ENCODE results near the gene KLHL33. TPM values are rescaled to one million over a fixed set of nuclear protein-coding genes. Genes with fewer than 3 reads are reported as not detected.

KLHL33 gene
- total RNA-seq, 2 donors from 2014 or later: 0.26 TPM; not detected in 1

- no peaks in the 10 kb centered on the region for H3K27me3 ChIP-seq
- peak overlapping the region in 2 of 4 donors; percentile 31 to 39 for H3K27ac ChIP-seq
- ATAC-seq: peak; percentile 42
- peak in 1 of 4 donors; percentile 11 for DNase-seq
- peaks cover 8% of the 10 kb centered on the region for H3K4me1 ChIP-seq
- WGBS, 2 donors: 59 to 69% methylated on average over 5 of the region's 5 CpGs
- H3K36me3 ChIP-seq (replicated peaks in 1 of 2; ENCODE audit: insufficient read depth in 1 of 2, low read depth in 2 of 2): no peaks in the 10 kb centered on the region
- no peak overlapping the region for H3K4me3 ChIP-seq
- no peaks in the 10 kb centered on the region for H3K9me3 ChIP-seq
- TF ChIP-seq CTCF (IDR thresholded peaks at IDR 0.05) (no peak), POLR2A (IDR thresholded peaks at IDR 0.05) (no peak)
- intact Hi-C loops (cut with DNase I): no loop called here
Measured at GRCh38 chr14:20427231-20428009, 8.5 kb downstream of the KLHL33 start.

- no peaks in the 10 kb centered on the region for H3K4me1 ChIP-seq
- DNase-seq: no peak
- H3K27ac ChIP-seq: no peak overlapping the region
- no peak for TF ChIP-seq POLR2A (IDR thresholded peaks at IDR 0.05)
- TF ChIP-seq CTCF (IDR thresholded peaks at IDR 0.05): no peak
- WGBS, 2 donors: 17 to 19% methylated on average over 2 of the region's 2 CpGs
- no peak for ATAC-seq
- H3K9me3 ChIP-seq: no peaks in the 10 kb centered on the region
- H3K27me3 ChIP-seq: no peaks in the 10 kb centered on the region
- intact Hi-C loops (cut with DNase I): no loop called here
- no peak overlapping the region for H3K4me3 ChIP-seq
- no peaks in the 10 kb centered on the region for H3K36me3 ChIP-seq (replicated peaks in 1 of 2; ENCODE audit: insufficient read depth in 1 of 2, low read depth in 2 of 2)
Measured at GRCh38 chr14:20424851-20425250, 11.1 kb downstream of the KLHL33 start.

- Histone ChIP-seq H3K36me3 (replicated peaks in 1 of 2; ENCODE audit: insufficient read depth in 1 of 2, low read depth in 2 of 2) (no peaks in the 10 kb centered on the region), H3K27me3 (no peaks in the 10 kb centered on the region), H3K4me1 (peaks cover 12% of the 10 kb centered on the region), H3K9me3 (no peaks in the 10 kb centered on the region), H3K27ac (no peak overlapping the region), H3K4me3 (no peak overlapping the region)
- intact Hi-C loops (cut with DNase I): no loop called here
- 27 to 35% methylated on average over 2 of the region's 2 CpGs for WGBS, 2 donors
- DNase-seq (no peak), ATAC-seq (no peak)
- TF ChIP-seq CTCF (IDR thresholded peaks at IDR 0.05): no peak
- TF ChIP-seq POLR2A (IDR thresholded peaks at IDR 0.05): no peak
Measured at GRCh38 chr14:20422886-20423285, 13.1 kb downstream of the KLHL33 start.

- no peak for TF ChIP-seq POLR2A (IDR thresholded peaks at IDR 0.05)
- no peaks in the 10 kb centered on the region for H3K9me3 ChIP-seq
- H3K27me3 ChIP-seq: no peaks in the 10 kb centered on the region
- intact Hi-C loops (cut with DNase I): no loop called here
- no peak overlapping the region for H3K27ac ChIP-seq
- peaks cover 23% of the 10 kb centered on the region for H3K4me1 ChIP-seq
- no peaks in the 10 kb centered on the region for H3K36me3 ChIP-seq (replicated peaks in 1 of 2; ENCODE audit: insufficient read depth in 1 of 2, low read depth in 2 of 2)
- 49 to 55% methylated on average over 2 of the region's 2 CpGs for WGBS, 2 donors
- DNase-seq (no peak), ATAC-seq (no peak)
- H3K4me3 ChIP-seq: no peak overlapping the region
Measured at GRCh38 chr14:20421267-20421666, 14.7 kb downstream of the KLHL33 start.

GRCh38 chr14:20419419-20419818, 16.5 kb downstream of the KLHL33 start:
- no peak overlapping the region for H3K27ac ChIP-seq
- H3K4me1 ChIP-seq: peaks cover 26% of the 10 kb centered on the region
- TF ChIP-seq CTCF (IDR thresholded peaks at IDR 0.05): no peak
- TF ChIP-seq POLR2A (IDR thresholded peaks at IDR 0.05): no peak
- WGBS, 2 donors: 83 to 87% methylated on average over 1 of the region's 1 CpG
- H3K27me3 ChIP-seq: no peaks in the 10 kb centered on the region
- H3K36me3 ChIP-seq (replicated peaks in 1 of 2; ENCODE audit: insufficient read depth in 1 of 2, low read depth in 2 of 2): no peaks in the 10 kb centered on the region
- no peak for DNase-seq
- no peak for ATAC-seq
- H3K4me3 ChIP-seq: no peak overlapping the region
- intact Hi-C loops (cut with DNase I): no loop called here
- no peaks in the 10 kb centered on the region for H3K9me3 ChIP-seq

Measured in body of pancreas (tissue), 4 donors.